Measurements from ENCODE around the gene BRWD1.

Gene BRWD1

DNA sequence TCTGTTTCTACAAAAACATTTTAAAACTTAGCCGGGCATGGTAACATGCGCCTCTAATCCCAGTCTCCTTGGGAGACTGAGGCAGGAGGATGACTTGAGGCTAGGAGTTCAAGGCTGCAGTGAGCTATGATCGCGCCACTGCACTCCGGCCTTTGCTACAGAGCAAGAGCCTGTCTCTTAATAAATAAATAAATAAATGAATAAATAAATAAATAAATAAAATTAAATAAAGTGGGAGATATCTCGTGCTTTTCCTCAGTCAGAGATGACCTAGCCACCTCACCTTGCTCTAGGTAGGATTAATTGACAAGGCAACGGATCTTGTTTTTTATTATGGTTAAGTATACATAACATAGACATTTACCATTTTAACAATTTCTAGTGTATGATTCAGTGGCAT is 14.3 kb upstream of the BRWD1 start:
- DNase-seq (ENCODE audit: low spot score), result no peak

DNA sequence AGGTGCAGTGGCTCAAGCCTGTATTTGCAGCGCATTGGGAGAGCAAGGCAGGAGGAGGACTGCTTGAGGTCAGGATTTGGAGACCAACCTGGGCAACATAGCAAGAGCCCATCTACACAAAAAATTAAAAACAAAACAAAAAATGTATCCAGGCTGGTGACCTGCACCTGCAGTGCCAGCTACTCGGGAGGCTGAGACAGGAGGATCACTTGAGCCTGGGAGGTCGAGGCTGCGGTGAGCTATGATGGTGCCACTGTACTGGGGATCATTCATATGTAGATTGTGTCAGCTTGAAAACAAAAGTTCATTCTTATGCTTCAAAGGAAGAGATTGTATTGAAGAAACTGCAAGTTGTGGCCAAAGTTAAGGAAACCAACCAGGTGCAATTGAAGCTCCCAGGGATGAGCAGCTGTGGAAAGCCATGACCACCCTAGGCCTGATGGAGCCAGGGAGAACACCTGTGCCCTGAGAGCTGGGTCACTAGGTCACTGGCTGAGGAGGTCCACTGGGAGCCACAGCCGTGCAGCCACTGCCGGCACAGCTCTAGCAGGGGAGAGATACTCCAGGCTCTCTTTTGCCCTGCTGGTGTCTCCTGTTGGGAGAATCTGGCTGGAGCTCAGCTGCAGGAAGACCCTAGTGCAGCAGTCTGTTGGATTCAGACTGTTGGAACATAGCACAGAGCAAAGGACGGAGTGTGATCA is 13.3 kb upstream of the BRWD1 start:
- no peak for DNase-seq (ENCODE audit: low spot score)

DNA sequence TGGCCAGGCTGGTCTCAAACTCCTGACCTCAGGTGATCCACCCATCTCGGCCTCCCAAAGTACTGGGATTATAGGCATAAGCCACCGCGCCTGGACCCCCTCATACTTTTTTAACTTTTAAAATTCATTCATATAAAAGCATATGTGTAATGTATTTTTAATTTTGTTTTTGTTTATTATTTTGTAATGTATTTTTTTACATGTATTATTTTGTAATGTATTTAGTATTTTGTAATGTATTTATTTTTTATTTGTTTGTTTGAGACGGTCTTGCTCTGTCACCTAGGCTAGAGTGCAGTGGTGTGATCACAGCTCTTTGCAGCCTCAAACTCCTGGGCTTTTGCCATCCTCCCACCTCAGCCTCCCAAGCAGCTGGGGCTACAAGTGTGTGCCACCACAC is 12.0 kb upstream of the BRWD1 start:
- no peak for DNase-seq (ENCODE audit: low spot score)

DNA sequence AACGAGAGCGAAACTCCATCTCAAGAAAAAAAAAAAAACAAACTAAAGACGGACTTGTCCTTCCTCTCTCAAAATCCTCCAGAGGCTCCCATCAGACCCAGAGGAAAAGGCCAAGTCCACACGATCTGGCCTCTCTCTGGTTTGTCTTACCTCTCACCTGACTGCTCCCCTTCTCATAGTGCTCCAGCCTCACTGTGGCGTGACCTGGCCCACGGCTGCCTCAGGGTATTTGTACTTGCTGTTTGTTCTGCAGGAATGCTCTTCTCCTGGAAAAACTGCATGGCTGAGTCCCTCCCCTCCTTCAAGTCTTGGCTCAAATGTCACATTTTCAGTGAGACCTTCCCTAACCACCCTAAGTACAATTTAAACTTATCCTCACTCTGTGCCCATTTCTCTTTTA is 8.0 kb upstream of the BRWD1 start:
- DNase-seq (ENCODE audit: low spot score), result no peak

DNA sequence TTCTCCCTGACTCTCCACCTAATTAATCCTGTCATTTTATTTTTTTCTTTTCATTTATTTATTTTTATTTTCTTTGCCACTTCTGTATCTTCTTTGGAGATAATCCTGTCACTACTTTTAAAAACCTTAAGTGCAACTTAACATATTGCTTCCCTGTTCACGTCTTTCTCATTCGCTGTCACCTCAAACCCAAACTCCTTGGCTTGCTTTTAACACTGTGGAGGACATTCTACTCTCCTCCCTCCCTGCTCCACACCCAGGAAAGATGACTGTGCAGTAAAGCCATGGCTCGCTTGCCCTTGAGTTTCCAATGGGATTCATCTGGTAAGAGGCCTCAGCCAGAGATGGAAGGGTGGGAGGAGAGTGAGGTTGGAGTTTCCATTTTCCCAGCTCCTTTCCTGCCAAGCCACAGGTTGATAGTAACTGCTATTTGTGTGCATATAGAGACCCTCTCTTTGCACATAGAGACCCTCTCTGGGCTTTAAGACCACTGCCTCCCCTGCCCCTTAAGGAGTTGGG is 6.4 kb upstream of the BRWD1 start:
- no peak for DNase-seq (ENCODE audit: low spot score)

DNA sequence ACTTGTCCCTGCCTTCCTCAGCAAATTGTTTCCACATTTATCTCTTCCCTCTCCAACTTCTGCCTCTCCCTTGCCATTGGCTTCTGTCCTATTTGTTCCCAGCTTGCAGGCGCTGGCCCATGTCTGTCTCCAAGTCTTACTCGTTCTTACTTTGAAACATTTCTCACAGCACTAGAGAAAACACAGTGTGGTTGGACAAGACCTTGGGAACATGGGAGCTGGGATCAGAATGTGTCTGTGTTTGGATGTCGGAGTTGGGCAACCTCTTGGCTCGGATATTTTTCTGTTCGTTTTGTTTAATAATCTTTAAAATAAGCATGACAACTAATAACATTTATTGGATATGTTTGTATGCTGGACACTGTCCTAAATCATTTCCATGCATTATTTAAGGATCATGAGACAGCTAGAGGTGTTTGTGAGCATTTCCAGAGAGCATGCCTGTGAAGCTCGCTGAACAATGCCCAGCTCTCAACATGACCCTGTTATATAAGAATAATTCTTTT is 5.9 kb upstream of the BRWD1 start:
- DNase-seq (ENCODE audit: low spot score), result no peak

DNA sequence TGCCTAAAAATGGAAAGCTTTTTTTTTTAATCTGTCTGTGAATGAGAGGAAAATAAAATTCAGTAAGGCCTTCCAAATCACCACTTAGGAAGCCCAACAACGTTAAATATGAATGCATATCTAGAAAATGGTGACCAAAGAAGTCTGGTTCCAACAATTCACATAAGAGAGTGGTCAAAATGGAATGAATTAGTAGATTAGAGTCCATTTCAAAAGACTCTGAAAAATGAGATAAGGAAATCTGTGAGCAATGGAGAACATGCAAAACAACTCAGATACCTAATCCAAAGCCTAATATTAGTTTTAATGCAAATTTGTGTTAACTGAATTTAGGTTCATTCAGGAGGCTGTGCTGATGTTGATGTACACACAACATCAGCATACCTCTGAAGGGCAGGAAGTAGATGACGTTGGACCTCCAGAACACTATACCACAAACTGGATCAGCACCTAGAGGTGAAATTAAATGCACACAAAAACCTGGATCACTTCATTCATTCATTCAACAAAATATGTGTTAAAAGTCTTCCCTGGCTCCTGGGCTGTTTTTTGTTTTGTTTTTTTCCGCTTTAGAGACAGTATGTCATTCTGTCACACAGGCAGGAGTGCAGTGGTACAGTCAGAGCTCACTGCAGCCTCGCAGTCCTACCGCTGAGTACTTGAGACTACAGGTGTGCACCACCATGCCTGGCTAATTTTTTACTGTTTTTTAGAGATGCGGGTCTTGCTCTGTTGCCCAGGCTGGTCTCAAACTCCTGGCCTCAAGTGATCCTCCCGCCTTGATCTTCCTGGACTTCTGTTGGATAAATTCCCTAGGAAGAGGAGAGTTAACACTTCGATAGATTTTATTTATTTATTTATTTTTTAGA is 4.9 kb upstream of the BRWD1 start:
- DNase-seq (ENCODE audit: low spot score), result no peak

DNA sequence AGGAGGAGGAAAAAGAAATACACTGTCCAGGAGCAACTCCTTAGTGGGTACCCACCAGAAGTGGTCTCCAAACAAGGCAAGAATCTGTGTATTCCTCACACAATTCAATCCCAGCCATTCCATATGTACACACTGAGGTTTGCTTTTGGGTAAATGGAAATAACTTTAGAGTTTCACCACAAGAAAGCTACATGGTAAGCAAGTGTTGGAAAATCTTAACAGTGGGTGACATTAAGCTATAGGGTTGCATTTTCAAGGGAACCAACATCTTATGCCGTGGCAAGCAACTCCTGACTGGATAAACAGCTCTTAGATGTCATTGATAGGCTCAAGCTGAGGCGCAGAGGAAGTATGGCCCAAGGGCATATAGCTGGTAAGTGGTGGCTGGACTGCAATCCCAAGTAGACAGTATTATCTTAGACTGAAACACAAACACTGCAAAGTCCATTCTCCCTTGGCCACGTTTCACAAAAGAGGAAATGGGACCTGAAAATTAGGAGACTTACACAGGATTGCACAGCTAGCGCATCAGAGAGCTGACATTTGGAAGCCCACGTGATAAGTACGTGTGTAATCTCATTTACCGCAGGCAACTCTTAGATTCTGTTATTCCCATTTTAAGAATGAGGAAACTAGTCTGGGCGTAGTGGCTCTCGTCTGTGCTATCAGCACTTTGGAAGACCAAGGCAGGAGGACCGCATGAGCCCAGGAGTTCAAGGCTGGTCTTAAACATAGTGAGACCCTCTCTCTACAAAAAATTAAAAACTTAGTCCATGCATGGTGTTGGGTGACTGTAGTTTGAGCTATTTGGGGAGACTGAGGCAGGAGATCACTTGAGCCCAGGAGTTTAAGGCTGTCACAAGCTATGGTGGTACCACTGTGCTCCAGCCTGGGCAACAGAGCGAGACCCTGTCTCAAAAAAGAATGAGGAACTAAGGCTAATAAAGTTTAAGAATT is 4.0 kb upstream of the BRWD1 start:
- no peak for DNase-seq (ENCODE audit: low spot score)

DNA sequence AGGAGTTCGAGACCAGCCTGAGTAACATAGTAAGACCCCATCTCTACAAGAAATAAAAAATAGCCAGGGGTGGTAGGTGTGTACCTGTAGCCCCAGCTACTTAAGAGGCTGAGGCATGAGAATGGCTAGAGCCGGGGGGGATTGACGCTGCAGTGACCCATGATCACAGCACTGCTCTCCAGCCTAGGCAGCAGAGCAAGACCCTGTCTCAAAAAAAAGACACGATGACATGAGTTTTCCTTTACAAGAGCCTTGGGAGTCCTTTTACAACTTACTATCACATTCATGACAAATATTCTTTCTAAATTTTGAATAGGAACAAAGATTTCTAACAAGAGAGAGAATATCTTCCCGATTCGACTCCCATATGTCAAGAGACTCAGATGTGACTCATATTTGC is 3.3 kb upstream of the BRWD1 start:
- DNase-seq (ENCODE audit: low spot score), result no peak

DNA sequence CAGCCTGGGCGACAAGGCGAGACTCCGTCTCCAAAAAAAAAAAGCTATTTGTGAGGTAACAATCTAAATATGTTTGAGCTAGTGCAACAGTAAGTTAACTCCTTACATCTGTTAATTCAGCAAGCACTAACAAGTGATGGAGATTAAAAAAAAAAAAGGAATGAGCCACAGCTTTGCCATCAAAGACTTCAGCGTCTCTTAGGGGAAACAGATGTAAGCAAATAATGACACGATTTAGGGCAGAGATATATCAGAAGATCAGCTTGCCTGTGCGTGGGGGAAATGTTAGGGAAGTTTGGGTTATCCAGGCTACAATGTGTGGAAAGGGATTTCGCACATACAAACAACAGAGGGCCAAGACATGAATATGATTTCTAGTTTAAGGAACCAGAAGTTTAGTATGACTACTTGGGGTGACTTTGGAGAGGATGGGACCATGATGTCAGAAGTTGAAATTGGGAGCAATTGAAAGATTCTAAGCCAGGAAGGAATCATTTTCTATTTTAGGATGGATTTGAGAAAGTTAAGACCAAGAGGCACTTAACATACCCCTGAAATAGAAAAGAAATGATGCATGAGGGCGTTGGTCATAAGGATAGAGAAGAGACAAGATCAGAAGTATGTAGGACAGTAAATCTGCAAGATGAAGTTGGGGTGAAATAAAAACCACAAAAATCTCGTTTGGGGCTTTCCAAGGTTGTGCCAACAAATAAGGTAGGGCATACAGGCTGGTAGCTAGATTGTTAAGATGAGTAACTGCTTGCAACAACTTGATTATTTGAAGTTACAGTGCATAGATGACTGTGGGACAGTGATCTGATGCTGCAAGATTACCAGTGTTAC is 2.4 kb upstream of the BRWD1 start:
- no peak for DNase-seq (ENCODE audit: low spot score)

DNA sequence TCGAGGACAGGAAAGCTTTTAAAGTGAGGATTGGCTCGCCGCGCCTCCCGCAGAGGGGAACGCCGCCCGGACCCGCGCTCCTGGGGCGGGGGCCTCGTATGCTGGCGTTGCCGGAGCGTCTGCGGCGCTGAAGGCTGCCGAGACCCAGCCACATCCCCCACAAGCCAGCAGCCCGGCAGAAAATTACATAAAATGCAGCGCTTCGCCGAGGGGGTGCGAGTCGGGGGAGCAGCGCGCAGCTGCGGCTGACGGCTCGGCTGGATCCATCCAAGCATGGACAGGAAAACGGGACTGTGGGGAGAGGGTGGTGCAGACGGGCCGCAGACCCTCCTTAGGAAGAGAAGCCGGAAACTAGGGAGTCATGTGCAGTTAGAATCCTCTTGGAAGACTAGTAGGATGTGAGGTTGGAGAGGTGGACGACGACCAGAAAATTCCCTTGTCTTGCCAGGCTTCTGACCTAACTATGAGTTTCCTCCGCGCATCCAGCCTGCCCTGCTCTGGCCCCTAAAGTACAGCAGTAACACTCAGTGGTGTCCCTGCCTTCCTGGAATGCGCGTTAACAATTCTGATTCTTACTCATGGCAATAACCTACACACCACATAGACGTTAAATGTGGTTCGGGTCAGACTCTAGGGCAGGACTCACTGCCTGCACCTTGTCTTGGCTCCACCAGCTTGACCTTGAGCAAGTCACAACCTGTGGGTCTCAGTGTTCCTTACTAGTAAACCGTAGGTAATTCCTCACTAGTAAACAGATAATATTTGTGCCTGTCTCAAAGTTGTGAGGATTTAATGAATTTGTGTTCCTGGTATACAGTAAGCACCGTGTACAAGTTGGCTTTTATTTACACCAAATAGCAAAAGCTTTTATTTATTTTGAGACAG is 953 bp upstream of the BRWD1 start:
- no peak for DNase-seq (ENCODE audit: low spot score)

DNA sequence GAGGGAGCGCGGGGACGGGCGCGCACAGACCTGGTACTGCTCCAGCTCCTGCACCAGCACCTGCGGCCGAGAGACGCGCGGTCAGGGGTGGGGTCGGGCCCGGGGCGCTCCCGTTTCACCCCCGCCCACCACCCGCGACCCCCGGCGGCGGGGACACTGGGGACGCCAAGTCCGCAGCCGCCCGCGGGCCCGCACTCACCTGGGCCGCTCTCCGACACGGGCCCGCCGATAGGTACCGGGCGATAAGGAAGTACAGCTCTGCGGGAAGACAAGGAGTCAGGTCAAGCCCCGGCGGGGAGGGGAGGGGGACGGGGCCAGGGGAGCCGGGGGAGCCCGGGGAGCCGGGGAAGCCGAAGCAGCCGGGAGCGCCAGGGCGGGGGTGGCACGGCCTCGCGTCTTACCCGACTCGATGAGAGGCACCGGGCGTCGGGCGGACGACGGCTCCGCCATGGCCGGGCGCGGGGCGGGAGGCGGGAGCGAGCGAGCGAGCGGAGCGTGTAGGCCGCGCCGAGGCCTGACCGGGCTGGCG is 326 bp downstream of the BRWD1 start:
- DNase-seq (ENCODE audit: low spot score), result no peak

DNA sequence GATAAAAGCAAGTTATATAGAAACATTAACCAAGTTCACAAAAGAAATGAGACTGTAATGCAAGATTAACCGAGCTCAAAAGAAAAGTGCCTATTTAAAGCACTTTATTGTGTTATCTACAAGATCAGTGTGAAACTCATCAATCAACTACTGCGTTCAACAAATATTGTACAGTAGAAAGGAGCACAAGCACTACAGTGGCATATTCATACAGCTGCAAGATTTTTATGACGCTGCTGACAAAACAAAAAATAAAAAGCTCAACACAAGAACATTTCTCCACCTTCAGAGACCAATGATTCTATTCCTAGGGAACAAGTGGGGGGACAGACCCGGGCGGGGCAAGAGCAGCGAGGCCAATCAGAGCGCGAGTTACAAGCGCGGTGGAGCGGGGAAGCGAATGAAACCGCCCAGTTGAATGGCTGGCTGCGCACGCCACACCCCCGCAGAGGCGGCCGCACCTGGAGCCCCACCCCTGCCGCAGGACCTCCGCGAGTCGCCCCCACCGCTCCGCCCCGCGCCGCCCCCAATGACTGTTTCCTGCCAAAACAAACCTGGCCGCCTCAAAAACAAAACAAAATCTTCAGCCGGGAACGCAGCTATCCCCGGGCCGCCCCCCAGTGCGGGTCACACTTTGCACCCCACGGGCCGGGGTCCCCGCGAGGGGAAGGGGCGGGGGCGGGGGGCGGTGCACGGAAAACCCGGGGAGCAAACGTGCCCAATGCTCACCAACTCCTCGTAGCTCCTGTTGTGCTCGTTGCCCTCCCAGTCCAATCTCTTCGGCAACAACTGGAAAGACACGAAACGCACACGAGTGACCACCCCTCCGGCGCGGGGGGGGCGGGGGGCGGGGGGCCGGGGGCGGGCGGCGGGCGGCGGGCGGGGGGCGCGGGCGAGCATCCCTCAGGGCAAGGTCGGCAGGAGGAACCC is 1.1 kb downstream of the BRWD1 start:
- peak; percentile 89 for DNase-seq (ENCODE audit: low spot score)

DNA sequence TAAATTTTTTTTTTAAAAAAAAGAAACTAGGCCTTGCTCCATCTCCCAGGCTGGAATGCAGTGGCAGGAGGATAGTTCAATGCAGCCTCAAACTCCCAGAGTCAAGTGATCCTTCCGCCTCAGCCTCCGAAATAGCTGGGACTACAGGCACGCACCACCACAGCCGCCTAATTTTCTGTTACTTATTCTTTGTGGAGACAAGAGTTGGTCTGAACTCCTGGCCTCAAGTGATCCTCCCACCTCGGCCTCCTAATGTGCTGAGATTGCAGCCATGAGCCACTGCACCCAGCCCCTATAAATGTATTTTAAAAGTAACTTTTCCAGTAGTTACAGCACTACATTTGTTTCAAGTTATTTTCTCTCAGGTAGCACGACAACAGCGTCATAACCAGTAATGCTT is 2.3 kb downstream of the BRWD1 start:
- DNase-seq (ENCODE audit: low spot score), result no peak

DNA sequence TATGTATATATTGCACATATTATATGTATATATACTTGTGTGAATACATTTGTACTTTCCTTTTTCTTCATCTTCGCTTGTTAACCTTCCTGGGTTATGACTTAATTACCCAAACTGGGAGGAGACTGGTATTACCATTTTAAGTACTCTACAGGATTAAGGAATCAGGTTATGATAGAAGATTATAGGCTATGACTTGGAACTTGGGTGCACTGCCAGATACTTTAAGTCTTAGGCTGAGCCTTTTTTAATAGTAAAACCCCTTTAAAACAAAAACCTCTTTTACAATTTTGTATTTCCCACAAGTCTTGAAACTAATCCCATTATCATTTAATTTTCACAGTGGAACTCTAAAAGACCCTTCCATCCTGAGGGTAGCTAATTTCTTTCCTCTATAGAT is 6.0 kb downstream of the BRWD1 start:
- no peak for DNase-seq (ENCODE audit: low spot score)

DNA sequence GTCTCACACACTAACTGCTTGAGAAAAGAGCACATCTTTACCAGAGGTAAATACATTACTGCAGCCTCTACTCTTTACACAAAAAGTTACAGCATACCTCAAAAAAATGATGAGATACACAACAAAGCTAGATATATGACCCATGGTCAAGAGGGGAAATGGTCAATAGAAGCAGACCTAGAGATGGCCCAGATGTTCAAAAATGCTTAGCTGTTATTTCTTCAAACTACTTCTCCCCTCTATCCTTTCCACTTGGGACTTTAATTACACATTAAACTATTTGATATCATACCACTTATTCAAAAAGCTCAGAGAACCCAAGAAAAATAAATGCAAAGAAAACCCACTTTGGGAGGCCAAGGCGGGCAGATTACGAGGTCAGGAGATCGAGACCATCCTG is 12.8 kb downstream of the BRWD1 start:
- no peak for DNase-seq (ENCODE audit: low spot score)

DNA sequence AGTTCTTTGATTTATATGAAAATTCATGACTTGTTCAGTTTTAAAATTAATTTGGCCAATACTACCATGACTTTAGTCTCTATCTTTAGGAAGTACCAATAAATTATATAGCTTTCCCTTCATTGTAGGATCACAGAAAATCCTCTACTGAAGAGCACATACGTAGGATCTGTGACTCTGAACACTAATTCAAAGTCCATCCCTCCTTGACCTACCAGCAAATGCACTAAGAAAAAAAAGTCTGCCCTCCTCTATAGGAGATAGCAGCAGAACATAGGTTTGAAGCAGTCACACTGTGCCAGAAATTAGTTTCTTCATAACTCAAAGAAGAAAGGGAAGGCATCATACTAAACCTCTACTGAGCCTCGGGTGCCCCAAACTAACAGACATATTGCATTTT is 16.5 kb downstream of the BRWD1 start:
- no peak for DNase-seq (ENCODE audit: low spot score)

DNA sequence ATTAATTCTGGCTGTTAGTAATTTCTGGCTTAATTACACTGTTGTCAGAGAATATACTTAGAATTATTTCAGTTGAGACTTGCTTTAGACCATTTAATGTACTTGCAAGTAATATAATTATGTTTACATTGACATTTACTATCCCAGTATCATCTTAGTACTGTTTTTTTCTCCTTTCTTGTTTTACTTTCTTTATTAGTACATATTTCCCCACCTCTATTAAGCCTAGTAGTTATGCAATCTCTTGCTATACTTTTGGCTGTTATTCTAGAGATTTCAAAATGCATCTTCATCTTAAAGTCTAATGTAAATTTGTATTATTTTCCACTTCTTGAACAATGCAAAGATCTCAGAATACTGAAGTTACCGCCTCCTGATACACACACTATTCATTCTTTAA is 24.4 kb downstream of the BRWD1 start:
- DNase-seq (ENCODE audit: low spot score), result no peak

DNA sequence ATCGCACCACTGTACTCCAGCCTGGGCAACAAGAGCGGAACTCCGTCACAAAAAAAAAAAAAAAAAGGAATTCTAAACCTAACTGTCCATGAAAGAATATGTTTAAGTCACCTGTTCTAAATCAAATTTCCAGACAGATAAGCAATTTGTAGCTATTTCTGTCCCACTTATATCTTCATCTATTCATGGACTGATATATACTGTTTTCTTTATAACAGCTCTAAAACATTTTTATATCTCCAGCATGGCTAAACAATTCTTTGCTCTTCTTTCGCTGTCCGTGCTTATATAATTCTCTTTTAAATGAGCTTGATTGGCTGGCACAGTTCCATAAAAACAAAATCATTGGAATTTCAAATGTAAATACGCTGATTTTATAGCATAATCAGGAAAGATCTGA is 30.5 kb downstream of the BRWD1 start:
- DNase-seq (ENCODE audit: low spot score), result no peak

Data from hematopoietic multipotent progenitor cell treated with erythropoietin and hydrocortisone succinate and interleukin-3 and kit ligand, for 15 days (in vitro differentiated cells).